ENCODE data around the gene FCRL3.

- TF ChIP-seq CTCF (IDR thresholded peaks at IDR 0.05; ENCODE audit: low read depth, low read length) (no peak), EZH2phosphoT487 (IDR thresholded peaks at IDR 0.05; ENCODE audit: low read depth) (no peak)
These were observed 24.1 kb upstream of the FCRL3 start for GRCh38 chr1:157724537-157725220.

Data from OCI-LY3 (cell line).